GM12878 (cell line): ENCODE measurements around the gene EHD4. TPM values are rescaled to one million over a fixed set of nuclear protein-coding genes. Genes with fewer than 3 reads are reported as not detected.

Source experiments
- ATAC-seq: fragments of 200-7000 bp; cut with Tn5 transposase; 3 replicates; pipeline ENCODE4 v1.9.1; 2020; ENCODE audit warnings: mild to moderate bottlenecking, moderate library complexity
- BruUV-seq: library from RNA; stranded (reverse); fragments of 400-500 nt; replicated peaks from 2 replicates; lab custom pipeline; 2021; lab: Mats Ljungman, UMichigan
- CTCF ChIA-PET: fragments of 300-600 bp; sonication (Branson Sonifier 250); formaldehyde crosslinking; extraction: SDS; loops from one replicate; lab custom pipeline; 2021; ENCODE audit warnings: inconsistent platforms; lab: Yijun Ruan, JAX
- POLR2A ChIA-PET: fragments of 350-600 bp; formaldehyde crosslinking; extraction: SDS; loops from one replicate; lab custom pipeline; 2021; ENCODE audit warnings: inconsistent platforms; lab: Charles Lee
- RAD21 ChIA-PET: fragments of 300-600 bp; sonication (Branson Sonifier 250); formaldehyde crosslinking; loops from one replicate; lab custom pipeline; 2023; ENCODE audit warnings: antibody characterized with exemption; ENCODE audit not compliant: unreplicated experiment; lab: Charles Lee
- SMC1A ChIA-PET: fragments of 300-600 bp; sonication (Branson Sonifier 250); formaldehyde crosslinking; loops from one replicate; lab custom pipeline; 2023; ENCODE audit not compliant: unreplicated experiment, uncharacterized antibody; lab: Charles Lee
- DNase-seq: peaks from one replicate; pipeline ENCODE4 v3.0.0-alpha.2; 2011; ENCODE audit warnings: low read depth, low spot score
- FAIRE-seq: peaks from 3 replicates; lab custom pipeline; 2011; peaks lifted over from hg19 to GRCh38; lab: Jason Lieb, UNC
- H2AFZ ChIP-seq: 2 replicates; pipeline ENCODE4 v1.6.0; 2011; ENCODE audit warnings: low read depth, low read length, control low read depth; ENCODE audit not compliant: control insufficient read depth
- H3K27ac ChIP-seq: 2 replicates; pipeline ENCODE4 v1.5.1; 2011; ENCODE audit warnings: control low read depth; ENCODE audit not compliant: control insufficient read depth, insufficient read depth
- H3K27me3 ChIP-seq, 2 experiments: replicated peaks in 1 of 2; 2 replicates each; pipeline versions ENCODE4 v1.6.0 to v1.6.1; 2011; ENCODE audit warnings: low read length in 1 of 2; ENCODE audit not compliant: control insufficient read depth in 2 of 2, insufficient read depth in 2 of 2
- H3K36me3 ChIP-seq, 2 experiments: 2 replicates each; pipeline ENCODE4 v1.5.1; 2011; ENCODE audit warnings: low read length in 1 of 2; ENCODE audit not compliant: control insufficient read depth in 2 of 2, insufficient read depth in 2 of 2
- H3K4me1 ChIP-seq: 2 replicates; pipeline ENCODE4 v1.6.1; 2011; ENCODE audit warnings: mild to moderate bottlenecking, low read length, moderate library complexity, mixed read lengths; ENCODE audit not compliant: control insufficient read depth, insufficient read depth
- H3K4me2 ChIP-seq: 2 replicates; pipeline ENCODE4 v1.6.0; 2011; ENCODE audit warnings: control low read depth; ENCODE audit not compliant: control insufficient read depth, insufficient read depth
- H3K4me3 ChIP-seq: fragments of 200-600 bp; sonication (generic); 2 replicates; pipeline ENCODE4 v1.5.1; 2016
- H3K79me2 ChIP-seq: 2 replicates; pipeline ENCODE4 v1.6.0; 2011; ENCODE audit warnings: low read length; ENCODE audit not compliant: control insufficient read depth, insufficient read depth
- H3K9ac ChIP-seq: 2 replicates; pipeline ENCODE4 v1.8.0; 2011; ENCODE audit warnings: low read length, control low read depth, mixed read lengths; ENCODE audit not compliant: control insufficient read depth, insufficient read depth
- H3K9me3 ChIP-seq: replicated peaks from 3 replicates; pipeline ENCODE4 v1.5.1; 2011; ENCODE audit warnings: mild to moderate bottlenecking, low read length; ENCODE audit not compliant: control insufficient read depth, insufficient read depth
- H4K20me1 ChIP-seq: 2 replicates; pipeline ENCODE4 v1.6.0; 2011; ENCODE audit not compliant: control insufficient read depth, insufficient read depth
- ASH2L ChIP-seq: fragments of 300-600, 200-600 bp; sonication (generic); IDR thresholded peaks from 2 replicates; pipeline ENCODE4 v1.6.1; 2017; ENCODE audit warnings: low read depth, mild to moderate bottlenecking, borderline replicate concordance
- RB1 ChIP-seq: fragments of 450-650 bp; formaldehyde crosslinking; IDR thresholded peaks from 2 replicates; pipeline ENCODE4 v1.6.1; 2017; ENCODE audit warnings: mild to moderate bottlenecking, borderline replicate concordance
- RUNX3 ChIP-seq: IDR thresholded peaks from 2 replicates; pipeline ENCODE4 v1.6.1; 2012; ENCODE audit warnings: low read length, inconsistent platforms
- YY1 ChIP-seq: IDR thresholded peaks from 2 replicates; pipeline ENCODE4 v1.6.1; 2011; ENCODE audit warnings: low read depth, mild to moderate bottlenecking, low read length
- ZNF274 ChIP-seq: IDR thresholded peaks from one replicate; pipeline ENCODE4 v1.8.0; 2011; ENCODE audit not compliant: insufficient read length, insufficient read depth
- WGBS: methylation state at CpG from one replicate; pipeline ENCODE4 v1.1.6; 2016; ENCODE audit warnings: low lambda C conversion rate; ENCODE audit not compliant: insufficient replicate concordance, insufficient coverage; ENCODE audit errors: missing lambda C conversion rate; 5-methylcytosine and 5-hydroxymethylcytosine counted together
- in situ Hi-C: fragments of 300-500 bp; cut with MboI; formaldehyde crosslinking; loops from 9 replicates; pipeline ENCODE4 v1.14.3; 2018; ENCODE audit warnings: mixed read lengths
- intact Hi-C: fragments of 100-400 bp; cut with micrococcal nuclease; formaldehyde crosslinking; loops from one replicate; pipeline ENCODE4 v1.14.2; 2022; ENCODE audit not compliant: unreplicated experiment
- polyA plus RNA-seq, 11 experiments: library from polyadenylated mRNA; depleted of rRNA in 4 of 11; unstranded in 6 of 11; stranded (reverse) in 5 of 11; fragments of >200 nt; fragmentation: Nextera tagmentation in 4 of 11; fragmentation: Illumina TruSeq in 1 of 11; extraction: Ambion mirVana in 4 of 11; extraction: Trizol in 1 of 11; gene quantifications; 1 replicate in 1 of 11; 2 replicates in 10 of 11; pipeline versions ENCODE4 v1.2.1 to v1.2.3, GENCODE V29; 2011 to 2016; ENCODE audit warnings: inconsistent platforms in 2 of 11, missing spikeins in 2 of 11, low read depth in 1 of 11
- total RNA-seq, 4 experiments: library from RNA; depleted of rRNA in 3 of 4; stranded (reverse); fragments of >200 nt in 3 of 4; fragmentation: Illumina TruSeq in 1 of 4; extraction: Trizol in 1 of 4; gene quantifications; 2 replicates each; pipeline versions ENCODE4 v1.2.1 to v1.2.3, GENCODE V29; 2013 to 2021
- TF ChIP-seq, protein P1 (sequence below): fragments of 450-650 bp; IDR thresholded peaks from 2 replicates; pipeline ENCODE4 v1.6.1; 2017; ENCODE audit warnings: mild to moderate bottlenecking, moderate library complexity

Gene EHD4
- total and polyA plus RNA-seq, 10 of the 15 experiments (the other 5 are each of a cell fraction or from before 2014, with no cell fraction given): 4.2 to 62.9 (median 44.7) TPM

DNA sequence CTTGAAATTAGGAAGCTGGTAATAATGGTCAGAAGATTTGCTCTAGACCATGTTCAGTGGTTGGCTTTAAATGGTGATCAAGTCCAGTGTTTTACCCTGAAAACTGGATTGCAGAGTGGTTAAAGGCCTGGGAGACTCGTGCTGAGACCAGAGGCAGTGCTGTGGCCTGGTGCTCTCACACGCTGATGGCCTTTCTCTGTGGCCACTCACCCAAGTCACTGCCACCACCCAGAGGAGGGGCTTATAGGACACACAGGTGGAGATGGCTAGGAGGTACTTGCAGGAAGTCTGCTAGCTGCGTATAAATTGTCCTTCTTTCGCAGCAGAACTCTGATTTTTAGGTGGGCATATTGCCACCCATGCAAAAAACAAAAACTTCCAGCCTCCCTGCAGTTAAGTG lies 6.2 kb upstream of the EHD4 start:
- ChIA-PET CTCF (interaction anchor here (0.5 to 3.3 kb wide), 4 partner anchors 11 to 82 kb away, joined by 3 to 19 read pairs (median 3); no protein-coding TSS in a partner anchor), POLR2A (interaction anchor here (1.1 kb wide), 1 partner anchor 23 kb away, joined by 3 read pairs; no protein-coding TSS in a partner anchor), RAD21 (no interaction called here), SMC1A (interaction anchor here (0.6 to 1.9 kb wide), 3 partner anchors 19 to 586 kb away, joined by 3 to 7 read pairs (median 4); no protein-coding TSS in a partner anchor)
- no peak overlapping the region for H3K9ac ChIP-seq
- H2AFZ ChIP-seq: no peak overlapping the region
- H4K20me1 ChIP-seq: no peaks in the 10 kb centered on the region
- WGBS: 70% methylated on average over 4 of the region's 4 CpGs
- no peak overlapping the region for H3K4me2 ChIP-seq
- intact Hi-C loops (no loop called here), in situ Hi-C loops (no loop called here)
- no peak overlapping the region for H3K27ac ChIP-seq
- ATAC-seq (no peak), DNase-seq (no peak), FAIRE-seq (no peak)
- H3K9me3 ChIP-seq: no peaks in the 10 kb centered on the region
- no peaks in the 10 kb centered on the region for H3K36me3 ChIP-seq
- no peaks in the 10 kb centered on the region for H3K79me2 ChIP-seq
- H3K27me3 ChIP-seq: peaks cover 0 to 2% of the 10 kb centered on the region in 2 experiments; a peak in 1 of 4 replicates
- TF ChIP-seq ZNF274: no peak
- no peak for TF ChIP-seq RB1
- no peak for TF ChIP-seq RUNX3
- no peak for TF ChIP-seq YY1
- TF ChIP-seq ASH2L: no peak
- TF ChIP-seq, protein P1, sequence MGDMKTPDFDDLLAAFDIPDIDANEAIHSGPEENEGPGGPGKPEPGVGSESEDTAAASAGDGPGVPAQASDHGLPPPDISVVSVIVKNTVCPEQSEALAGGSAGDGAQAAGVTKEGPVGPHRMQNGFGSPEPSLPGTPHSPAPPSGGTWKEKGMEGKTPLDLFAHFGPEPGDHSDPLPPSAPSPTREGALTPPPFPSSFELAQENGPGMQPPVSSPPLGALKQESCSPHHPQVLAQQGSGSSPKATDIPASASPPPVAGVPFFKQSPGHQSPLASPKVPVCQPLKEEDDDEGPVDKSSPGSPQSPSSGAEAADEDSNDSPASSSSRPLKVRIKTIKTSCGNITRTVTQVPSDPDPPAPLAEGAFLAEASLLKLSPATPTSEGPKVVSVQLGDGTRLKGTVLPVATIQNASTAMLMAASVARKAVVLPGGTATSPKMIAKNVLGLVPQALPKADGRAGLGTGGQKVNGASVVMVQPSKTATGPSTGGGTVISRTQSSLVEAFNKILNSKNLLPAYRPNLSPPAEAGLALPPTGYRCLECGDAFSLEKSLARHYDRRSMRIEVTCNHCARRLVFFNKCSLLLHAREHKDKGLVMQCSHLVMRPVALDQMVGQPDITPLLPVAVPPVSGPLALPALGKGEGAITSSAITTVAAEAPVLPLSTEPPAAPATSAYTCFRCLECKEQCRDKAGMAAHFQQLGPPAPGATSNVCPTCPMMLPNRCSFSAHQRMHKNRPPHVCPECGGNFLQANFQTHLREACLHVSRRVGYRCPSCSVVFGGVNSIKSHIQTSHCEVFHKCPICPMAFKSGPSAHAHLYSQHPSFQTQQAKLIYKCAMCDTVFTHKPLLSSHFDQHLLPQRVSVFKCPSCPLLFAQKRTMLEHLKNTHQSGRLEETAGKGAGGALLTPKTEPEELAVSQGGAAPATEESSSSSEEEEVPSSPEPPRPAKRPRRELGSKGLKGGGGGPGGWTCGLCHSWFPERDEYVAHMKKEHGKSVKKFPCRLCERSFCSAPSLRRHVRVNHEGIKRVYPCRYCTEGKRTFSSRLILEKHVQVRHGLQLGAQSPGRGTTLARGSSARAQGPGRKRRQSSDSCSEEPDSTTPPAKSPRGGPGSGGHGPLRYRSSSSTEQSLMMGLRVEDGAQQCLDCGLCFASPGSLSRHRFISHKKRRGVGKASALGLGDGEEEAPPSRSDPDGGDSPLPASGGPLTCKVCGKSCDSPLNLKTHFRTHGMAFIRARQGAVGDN: no peak
- no peak overlapping the region for H3K4me3 ChIP-seq
- no TSS peak for BruUV-seq
- peaks cover 5% of the 10 kb centered on the region; the same call in 1 of the 2 replicates for H3K4me1 ChIP-seq
